Stimulated activated CD8-positive, alpha-beta memory T cell treated with anti-CD3 and anti-CD28 coated beads, Interleukin-2, amount 100 ng/mL, for 1 hour (primary cell): ENCODE results near the gene GATA5.
"Not testable (repeated sequence)": the region's sequence is repeated elsewhere in the genome, so short reads cannot be mapped to it uniquely, and the experiment has no call there.

Experiments used
- DNase-seq, 2 donors: peaks; one replicate each; pipeline ENCODE4 v3.0.0-alpha.2; 2020; ENCODE audit warnings: low read depth in 2 of 2

Gene GATA5

DNA sequence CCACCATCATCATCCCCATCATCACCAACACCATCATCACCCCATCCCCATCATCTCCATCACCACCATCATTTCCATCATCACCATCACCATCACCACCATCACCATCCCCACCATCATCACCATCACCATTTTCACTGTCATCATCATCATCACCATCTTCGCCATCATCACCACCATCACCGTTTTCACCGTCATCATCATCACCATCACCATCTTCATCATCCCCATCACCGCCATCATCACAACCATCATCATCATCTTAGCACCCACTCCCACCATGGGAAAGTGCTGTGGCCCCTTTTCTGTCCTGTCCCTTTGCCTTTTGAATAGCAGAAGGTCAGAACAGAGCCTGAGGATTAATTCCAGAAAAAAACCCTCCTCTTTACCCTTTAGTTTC, 28.5 kb upstream of the GATA5 start:
- no peak for DNase-seq

DNA sequence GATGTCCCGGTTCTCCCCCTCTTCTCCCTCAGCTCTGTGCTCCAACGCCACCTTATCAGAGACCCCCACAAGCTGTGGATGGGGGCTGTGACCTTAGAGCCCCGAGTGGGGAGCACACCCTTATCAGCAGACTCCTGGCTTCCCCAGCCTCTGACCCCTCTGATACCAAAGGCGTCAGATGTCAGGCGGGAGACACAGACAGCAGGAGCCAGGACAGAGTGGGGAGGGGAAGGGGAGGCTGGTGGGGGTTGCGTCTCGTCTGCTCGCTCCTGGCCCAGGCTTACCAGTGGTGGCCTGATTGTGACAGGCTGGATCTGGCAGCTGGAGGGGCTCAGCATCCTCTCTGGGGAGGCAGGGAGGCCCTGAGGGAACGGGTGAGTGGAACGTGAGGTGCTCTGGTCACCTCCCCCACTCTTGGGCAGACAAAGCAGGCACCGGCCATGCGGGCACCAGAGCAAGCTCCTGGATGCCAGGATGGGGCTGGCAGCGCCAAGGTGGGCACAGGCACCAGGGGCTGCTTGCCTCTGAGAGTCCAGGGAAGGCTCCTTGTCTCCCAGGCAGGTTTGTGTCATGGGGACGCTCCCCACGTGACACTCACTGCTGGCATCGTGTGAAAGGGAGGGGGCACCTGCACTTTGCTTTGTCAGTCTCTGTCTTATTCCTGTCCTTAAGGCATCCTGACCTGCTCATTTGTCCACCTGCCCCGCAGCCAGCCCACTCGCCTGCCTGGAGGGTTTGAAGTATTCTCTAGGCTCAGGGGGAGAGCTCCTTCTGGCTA, 27.8 kb upstream of the GATA5 start:
- DNase-seq = no peak

DNA sequence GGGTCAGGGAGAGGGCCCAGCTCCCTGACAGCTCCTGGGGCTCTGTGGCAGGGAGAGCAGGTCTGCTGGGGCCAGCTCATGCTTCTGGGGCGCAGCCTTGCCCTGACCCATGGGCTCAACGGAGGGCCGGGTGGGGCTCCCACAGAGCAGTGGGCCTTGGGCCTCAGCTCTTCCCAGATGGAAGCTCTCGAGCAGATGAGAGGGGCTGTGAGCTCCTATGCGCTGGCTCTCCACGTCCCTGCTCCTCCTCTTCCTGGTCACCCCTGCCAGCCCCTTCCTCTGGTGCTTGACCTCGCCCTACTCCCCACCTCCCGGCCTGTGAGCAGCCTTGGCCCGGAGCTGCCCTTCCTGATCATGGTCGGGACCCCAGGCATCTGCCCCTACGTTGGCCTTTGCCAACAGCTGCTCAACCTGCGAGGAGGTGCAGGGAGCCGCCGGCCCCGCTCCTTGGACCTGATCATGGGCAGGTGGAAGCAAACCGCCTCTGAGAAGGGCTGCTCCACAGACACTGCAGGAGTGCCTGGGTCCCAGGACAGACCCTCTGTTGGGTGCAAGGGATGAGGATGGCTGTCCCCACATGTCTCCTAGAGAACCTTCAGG, 26.8 kb upstream of the GATA5 start:
- no peak for DNase-seq

DNA sequence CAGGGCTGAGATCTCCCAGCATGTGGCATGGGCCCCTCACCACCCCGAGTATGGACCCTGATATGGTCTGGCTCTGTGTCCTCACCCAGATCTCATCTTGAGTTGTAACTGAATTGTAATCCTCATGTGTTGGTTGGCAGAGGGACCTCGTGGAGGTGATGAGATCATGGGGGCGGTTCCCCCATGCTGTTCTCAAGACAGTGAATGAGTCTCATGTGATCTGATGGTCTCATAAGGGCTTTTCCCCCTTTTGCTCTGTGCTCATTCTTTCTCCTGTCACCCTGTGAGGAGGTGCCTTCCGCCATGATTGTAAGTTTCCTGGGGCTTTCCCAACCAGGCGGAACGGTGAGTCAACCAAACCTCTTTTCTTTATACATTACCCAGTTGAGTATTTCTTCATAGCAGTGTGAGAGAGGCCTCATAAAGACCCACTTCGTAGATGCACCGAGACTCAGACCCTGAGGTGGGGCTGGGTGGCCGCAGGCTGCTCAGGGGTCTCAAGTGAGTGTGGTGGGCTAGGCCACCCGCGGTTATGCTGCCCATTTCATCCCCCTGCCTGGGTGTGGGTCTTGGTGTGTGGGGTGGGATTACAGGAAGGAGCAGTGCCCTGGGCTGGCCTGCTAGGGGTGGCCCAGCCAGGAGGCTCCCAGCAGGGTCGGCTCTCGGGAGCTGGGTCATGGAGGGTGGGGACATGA, 26.2 kb upstream of the GATA5 start:
- DNase-seq = peak in 1 of 2 donors; percentile 27

DNA sequence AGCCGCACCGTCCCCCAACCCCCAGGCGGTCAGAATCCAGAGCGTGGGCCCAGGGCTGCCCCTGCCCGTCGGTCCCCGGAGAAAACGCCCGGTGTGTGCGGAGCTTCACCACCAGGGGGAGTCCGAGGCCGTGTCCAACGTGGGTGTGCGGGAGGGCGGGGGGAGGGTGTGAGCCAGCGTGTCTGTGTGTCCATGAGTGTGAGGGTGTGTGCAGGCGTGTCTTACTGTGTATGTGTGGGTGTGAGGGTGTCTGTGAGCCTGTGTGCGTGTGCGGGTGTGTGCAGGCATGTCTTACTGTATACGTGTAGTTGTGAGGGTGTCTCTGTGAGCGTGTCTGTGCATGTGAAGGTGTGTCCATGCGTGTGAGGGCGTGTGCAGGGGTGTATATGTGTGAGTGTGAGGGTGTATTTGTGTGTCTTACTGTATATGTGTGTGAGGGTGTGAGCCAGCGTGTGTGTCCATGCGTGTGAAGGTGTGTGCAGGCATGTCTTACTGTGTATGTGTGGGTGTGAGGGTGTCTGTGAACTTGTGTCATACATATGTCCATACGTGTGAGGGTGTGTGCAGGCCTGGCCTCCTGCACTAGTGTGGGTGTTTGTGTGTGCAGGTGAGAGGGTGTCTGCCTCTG, 24.6 kb upstream of the GATA5 start:
- peak; percentile 57 to 73 for DNase-seq

DNA sequence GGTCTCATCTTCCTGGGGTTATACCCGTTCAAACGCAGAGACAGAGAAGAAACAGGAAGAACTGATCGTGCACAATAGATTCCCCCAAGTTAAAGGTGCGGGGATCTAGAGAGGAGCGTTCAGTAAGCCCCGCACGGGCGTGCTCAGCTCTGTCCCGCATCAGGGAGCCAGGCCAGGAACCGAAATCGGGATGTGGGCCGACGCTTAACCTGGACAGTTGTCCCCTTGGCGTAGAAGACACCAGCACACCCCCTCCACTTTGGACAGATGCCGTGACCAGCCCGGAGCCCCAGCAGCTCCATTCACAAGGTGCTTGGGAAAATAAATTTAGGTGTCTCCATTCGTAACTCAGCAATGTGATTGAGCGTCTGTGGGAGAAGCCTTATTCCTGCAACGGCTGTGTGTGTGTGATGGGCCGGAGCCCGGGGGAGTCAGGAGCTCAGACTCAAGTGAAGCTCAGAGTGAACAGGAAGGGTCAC, 24.0 kb upstream of the GATA5 start:
- DNase-seq = no peak

DNA sequence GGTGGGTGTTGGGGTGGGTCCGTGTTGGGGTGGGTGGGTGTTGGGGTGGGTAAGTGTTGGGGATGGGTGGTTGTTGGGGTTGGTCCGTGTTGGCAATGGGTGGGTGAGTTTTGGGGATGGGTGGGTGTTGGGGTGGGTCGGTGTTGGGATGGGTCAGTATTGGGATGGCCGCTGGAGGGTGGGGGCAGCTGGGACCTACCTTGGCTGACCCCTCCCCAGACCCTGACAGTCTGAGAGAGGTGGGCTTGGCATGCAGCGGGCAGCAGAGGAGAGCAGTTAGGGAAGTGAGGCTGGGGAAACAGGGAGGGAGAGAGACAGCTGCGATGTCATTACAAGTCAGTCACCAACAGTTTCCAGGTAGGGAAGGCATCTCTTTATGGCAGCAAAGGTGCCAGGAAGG, 23.1 kb upstream of the GATA5 start:
- no peak for DNase-seq

DNA sequence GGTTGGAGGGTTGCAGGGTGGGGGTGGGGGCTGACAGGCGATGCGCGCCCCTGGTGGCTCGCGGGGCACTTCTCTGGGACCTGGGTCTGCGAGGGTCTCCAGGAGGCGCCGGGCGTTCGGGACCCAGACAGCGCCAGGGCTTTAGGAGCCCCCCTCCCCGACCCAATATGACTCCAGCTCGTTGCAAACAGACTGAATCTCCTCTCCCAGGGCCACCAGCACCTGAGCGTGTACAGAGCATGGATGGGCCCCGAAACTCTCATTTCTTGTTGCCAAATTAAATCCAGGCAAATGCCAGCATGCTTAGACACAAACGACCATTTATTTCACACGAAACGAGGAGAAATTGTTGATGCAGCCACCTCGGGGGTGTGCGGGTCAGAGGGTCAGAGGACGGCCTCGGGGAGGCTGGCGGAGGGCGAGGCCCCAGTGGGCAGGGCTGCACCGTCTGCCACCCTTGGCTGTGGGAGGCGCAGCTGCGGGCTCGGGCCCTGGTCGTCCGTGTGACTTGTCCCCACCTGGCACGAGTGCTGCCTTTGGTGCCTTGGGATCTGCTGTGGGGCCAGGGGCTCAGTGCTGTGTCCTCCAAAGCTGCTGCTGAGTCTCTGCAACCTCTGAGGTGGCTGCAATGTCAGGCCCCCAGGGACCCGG, 20.9 kb upstream of the GATA5 start:
- no peak for DNase-seq

DNA sequence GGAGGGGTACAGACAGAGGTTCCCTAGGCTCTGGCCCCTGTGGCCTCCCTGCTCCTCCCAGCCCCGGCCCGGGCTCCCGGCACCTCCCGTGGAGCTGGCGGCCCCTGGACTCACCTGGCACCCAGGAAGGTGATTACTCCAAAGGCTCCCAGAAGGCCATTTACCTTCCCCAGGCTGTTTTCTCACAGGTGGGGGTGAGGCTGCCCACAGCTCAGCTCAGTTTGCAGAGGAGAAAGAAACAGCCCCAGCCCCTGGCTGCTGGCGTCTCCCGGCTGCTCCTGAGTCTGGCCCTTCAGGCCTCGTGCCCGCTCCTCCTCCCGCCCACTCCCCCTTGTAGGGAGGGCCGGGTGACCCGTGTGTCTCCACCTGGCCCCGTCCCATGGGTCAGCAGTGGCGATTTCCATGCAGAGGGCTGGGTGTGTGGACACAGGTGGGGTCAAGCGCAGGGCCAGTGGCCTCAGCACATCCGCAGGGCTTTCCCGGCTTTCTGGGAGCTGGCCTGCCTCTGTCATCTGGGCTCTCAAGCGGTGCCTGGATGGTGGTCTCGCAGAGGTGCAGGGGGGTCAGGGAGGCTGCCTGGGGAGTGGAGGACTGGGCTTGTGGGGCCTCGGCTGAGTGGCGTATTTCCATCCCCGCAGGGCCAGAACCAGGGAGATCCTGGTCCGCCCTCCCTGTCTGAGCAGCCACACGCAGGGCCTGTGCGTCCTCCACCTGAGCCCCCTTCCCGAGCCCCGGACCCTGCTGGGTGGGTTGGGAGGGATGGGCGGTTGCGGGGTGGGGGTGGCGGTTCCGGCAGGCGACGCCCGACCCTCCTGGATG, 20.2 kb upstream of the GATA5 start:
- DNase-seq = no peak

DNA sequence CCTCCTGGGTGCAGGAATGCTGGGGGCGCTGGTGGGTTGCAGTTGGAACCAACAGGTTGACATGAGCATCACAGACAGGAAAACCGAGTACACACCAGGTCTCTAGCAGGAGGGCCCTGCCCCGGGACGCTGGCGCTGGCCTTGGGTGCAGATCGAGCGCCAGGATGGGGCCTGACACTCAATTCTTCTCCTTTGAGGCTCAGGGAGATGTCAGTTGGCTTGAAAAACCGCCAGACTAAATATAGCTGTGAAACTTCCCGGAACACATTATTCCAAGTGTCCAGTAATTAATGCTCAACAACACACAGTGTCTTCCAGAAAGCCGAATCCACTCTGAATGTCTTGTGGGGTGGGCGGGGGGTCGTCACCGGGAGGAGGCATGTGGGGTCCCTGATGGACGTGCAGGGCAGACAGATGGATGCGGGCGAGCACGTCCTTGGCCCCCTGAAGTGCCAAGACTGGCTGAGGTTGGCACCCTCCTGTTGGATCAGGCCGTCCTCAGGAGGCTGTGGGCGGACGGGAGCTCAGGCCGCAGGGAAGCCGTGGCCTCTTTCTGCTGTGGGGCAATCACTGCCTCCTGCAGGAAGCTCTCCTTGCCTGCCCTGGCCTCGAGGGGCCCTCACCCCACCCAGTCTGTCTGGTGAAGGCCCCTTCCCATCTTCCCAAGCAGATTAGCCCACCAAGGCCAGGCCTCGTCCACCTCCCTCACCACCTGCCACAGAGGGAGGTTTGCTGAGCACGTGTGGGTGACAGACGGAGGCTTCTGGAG, 19.4 kb upstream of the GATA5 start:
- DNase-seq = no peak

DNA sequence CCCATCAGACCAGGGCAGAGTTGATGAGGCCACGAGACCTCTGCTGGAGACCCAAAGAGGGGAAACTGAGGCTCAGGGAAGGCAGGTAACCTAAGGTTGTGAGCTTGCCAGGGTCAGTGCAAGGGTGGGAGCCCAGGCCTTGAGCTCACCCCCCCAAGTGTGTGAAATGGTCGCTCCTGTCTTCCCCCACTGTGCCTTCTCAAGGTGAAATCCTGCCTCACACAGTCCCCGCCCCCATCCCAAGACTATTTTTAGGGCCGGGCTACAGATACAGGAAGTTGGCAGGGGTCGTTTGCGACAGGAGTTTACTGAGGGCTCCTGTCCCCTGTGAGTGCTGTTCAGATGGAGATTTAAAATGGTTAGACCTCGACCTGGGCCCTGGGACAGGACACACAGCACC, 18.7 kb upstream of the GATA5 start:
- DNase-seq = no peak

DNA sequence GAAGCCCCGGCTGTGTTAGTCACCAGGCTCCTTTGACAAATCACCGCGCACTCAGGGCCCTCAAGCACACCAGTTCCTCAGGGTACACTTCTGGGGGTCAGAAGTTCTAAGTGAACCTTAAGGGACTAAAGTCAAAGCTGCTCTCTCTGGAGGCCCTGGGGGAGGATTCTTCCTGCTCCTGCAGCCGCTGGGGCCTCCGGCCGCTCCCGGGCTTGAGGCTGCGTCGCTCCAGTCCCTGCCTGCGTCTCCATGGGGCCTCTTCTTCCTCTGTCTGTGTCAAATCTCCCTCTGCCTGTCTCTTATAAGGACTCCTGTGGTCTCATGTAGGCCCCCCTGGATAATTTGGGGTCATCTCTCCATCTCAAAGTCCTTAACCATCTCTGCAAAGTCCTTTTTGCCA, 18.1 kb upstream of the GATA5 start:
- no peak for DNase-seq

DNA sequence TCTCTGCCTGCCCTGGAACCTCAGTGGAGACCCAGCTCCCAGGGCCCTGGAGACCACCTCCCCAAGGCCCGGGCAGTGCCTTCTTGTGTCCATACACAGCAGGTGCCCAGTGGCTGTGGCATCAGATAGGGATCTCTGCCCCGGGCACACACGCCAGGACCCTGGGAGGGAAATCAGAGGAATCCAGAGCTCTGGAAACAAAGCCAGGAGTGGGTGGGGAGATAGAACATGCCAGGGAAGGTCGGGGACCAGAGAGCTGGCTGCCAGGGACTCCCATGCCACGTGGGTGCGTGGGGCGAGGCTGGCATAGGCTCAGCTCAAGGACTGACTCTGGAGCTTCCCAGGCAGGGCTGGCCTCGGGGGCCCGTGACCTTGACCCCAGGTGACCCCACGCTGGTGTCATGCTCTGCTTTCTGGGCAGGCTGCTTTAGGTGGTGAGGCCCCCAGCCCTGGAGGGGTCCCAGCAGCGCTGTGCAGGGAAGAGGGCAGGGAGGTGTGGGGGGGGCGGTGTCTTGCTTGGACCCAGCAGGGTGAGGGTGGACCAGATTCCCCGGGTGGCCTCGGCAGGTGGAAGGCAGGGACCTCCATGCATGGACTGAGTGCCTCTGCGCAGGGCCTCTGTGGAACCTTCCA, 17.6 kb upstream of the GATA5 start:
- DNase-seq = no peak

DNA sequence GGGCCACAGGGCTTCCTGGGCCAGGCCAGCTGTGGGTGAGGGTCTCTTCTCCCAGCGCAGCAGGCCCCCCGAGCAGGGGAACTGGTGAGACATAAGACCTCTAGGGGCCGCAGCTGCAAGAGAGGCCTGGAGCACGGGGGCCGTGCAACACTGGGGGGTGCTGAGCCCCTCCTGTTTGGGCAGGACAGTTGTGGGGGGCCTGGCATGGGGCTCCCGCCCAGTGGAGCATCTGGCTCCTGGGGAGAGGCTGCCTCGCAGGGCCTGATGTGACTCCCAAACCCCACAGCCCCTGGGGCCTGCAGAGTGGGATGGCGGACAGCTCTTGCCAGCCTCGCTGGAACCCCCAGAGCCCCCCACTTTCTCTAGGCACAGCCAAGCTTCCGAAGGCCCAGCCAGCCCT, 16.9 kb upstream of the GATA5 start:
- no peak for DNase-seq

DNA sequence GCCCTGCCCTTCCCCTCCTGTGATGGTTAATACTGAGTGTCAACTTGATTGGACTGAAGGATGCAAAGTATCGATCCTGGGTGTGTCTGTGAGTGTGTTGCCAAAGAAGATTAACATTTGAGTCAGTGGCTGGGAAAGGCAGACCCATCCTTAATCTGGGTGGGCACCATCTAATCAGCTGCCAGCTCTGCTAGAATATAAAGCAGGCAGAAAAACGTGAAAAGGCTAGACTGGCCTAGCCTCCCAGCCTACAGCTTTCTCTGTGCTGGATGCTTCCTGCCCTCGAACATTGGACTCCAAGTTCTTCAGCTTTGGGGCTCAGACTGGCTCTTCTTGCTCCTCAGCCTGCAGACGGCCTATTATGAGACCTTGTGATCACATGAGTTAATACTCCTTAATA, 15.0 kb upstream of the GATA5 start:
- DNase-seq = not testable (repeated sequence)

DNA sequence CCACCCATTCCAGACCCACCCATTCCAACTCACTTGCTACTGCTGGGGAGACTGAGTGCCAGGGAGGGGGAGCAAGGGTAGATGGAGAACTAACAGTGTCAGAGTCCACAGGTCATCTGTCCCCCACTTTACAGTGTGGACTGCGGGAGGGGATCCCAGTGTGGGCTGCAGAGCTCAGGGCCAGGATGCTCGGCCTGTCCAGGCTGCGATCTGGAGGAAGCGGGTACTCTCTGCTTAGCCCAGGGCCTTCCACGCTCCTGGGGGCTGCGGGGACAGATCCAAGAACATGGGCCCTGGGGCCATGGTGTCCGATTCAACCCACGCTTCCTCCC, 14.1 kb upstream of the GATA5 start:
- DNase-seq = no peak

DNA sequence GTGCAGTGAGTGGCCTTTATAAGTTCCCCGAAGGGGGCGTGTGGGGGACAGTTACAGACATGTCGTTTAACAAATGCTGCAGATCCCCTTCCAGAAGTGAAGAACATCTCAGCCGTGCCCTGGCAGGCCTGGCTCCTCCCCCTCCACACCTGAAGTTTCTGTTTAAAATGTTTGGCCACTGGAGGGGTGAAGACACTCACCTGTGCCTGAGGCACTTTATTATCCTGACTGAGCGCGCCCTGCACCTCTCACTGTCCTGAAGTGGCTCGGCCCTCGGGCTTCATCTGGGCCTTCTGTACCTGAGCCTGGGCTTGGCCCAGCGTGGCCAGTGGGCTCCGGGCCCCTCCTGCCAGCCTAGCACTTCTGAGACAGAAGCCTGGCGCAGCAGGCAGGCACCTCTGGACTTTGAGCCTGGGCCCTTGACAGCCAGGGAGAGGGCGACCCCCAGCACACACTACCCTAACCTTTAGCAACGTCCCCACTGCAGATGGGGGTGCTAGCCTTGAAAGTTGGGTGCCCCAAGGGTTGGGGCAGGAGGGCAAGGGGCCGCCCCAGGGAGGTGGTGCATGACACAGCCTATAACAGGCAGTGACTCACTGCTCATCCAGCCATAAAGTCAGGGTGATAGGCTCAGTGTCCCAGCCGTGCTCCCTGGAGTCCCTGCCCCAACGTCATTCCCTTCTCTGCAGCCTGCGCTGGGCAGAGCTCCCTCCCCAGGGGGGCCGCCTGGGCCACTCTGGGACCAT, 13.6 kb upstream of the GATA5 start:
- no peak for DNase-seq

DNA sequence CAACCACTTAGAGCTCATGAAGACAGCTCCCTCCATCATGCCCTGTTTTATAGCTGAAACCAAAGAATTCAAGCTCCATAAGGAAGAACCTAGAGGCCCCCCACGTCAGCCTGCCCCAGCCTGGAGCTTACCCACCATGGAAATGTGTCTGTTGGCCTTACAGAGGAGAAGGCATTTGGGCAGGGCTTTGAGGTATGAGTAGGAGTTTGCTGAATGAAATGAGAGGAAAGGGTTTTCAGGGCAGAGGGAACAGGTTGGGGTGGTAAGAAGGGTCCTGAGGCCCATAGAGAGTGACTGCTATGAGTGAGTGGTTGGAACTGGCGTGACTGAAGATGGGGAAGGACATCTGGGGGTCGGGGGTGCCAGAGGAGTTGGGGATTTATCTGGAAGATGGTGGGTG, 12.7 kb upstream of the GATA5 start:
- DNase-seq = no peak
